ACC112 (cell line): ENCODE data around the gene EPHB1.

Experiments used
- H2AFZ ChIP-seq: fragments of 200-600 bp; sonication (generic); one replicate; pipeline ENCODE4 v1.6.0; 2017; ENCODE audit warnings: antibody characterized with exemption, low read length; ENCODE audit not compliant: unreplicated experiment
- H3K27ac ChIP-seq: fragments of 200-600 bp; sonication (generic); 2 replicates; pipeline ENCODE4 v1.5.1; 2014; ENCODE audit warnings: low read depth, mild to moderate bottlenecking, antibody characterized with exemption, low read length, moderate library complexity
- H3K27me3 ChIP-seq: fragments of 200-600 bp; sonication (generic); 2 replicates; pipeline ENCODE4 v1.6.1; 2014; ENCODE audit warnings: mild to moderate bottlenecking, antibody characterized with exemption, low read length, moderate library complexity, mixed read lengths; ENCODE audit not compliant: insufficient read depth
- H3K36me3 ChIP-seq: fragments of 200-600 bp; sonication (generic); 2 replicates; pipeline ENCODE4 v1.6.1; 2016; ENCODE audit warnings: mild to moderate bottlenecking, antibody characterized with exemption, low read length, moderate library complexity, mixed read lengths; ENCODE audit not compliant: insufficient read depth
- H3K4me1 ChIP-seq: fragments of 200-600 bp; sonication (generic); one replicate; pipeline ENCODE4 v1.6.1; 2016; ENCODE audit warnings: low read length, mixed read lengths; ENCODE audit not compliant: insufficient read depth, unreplicated experiment, control insufficient read depth
- H3K4me3 ChIP-seq: fragments of 200-600 bp; sonication (generic); 2 replicates; pipeline ENCODE4 v1.5.1; 2014; ENCODE audit warnings: mild to moderate bottlenecking, low read depth, low read length
- H3K79me2 ChIP-seq: fragments of 200-600 bp; sonication (generic); one replicate; pipeline ENCODE4 v1.6.0; 2016; ENCODE audit warnings: low read length; ENCODE audit not compliant: control insufficient read depth, unreplicated experiment, insufficient read depth

EPHB1 gene

GRCh38 chr3:135081451-135081850 is 286.4 kb downstream of the EPHB1 start:
- Histone ChIP-seq H3K4me3 (no peak overlapping the region), H3K36me3 (no peaks in the 10 kb centered on the region), H2AFZ (no peak overlapping the region), H3K27me3 (no peaks in the 10 kb centered on the region), H3K27ac (no peak overlapping the region), H3K4me1 (no peaks in the 10 kb centered on the region), H3K79me2 (no peaks in the 10 kb centered on the region)

GRCh38 chr3:135081856-135082434 is 286.9 kb downstream of the EPHB1 start:
- no peaks in the 10 kb centered on the region for H3K27me3 ChIP-seq
- no peak overlapping the region for H3K27ac ChIP-seq
- no peaks in the 10 kb centered on the region for H3K4me1 ChIP-seq
- H3K36me3 ChIP-seq: no peaks in the 10 kb centered on the region
- H3K4me3 ChIP-seq: no peak overlapping the region
- no peak overlapping the region for H2AFZ ChIP-seq
- no peaks in the 10 kb centered on the region for H3K79me2 ChIP-seq

DNA sequence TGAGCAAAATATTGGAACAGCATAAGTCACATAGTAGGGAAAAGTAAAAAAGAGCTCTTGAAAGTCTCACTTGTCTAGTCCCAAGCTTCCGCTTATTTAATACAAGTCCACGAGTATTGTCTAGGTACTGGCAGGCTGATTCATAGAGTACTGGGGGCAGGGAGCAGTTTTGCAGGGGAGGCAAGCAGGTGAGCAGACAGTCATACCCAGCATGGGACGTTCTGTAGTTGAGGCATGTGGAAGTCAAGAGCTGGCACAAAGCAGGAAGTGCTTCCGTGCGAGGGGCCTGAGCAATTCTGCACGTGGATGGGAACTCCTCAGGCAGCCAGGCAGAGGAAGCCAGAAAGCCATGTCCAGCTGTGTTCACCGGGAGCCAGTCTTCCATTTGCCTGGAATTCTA is 287.6 kb downstream of the EPHB1 start:
- Histone ChIP-seq H3K79me2 (no peaks in the 10 kb centered on the region), H3K4me1 (no peaks in the 10 kb centered on the region), H3K27me3 (no peaks in the 10 kb centered on the region), H3K4me3 (no peak overlapping the region), H3K27ac (no peak overlapping the region), H3K36me3 (no peaks in the 10 kb centered on the region), H2AFZ (no peak overlapping the region)

GRCh38 chr3:135083179-135083578 is 288.1 kb downstream of the EPHB1 start:
- H3K36me3 ChIP-seq: no peaks in the 10 kb centered on the region
- H3K4me1 ChIP-seq: no peaks in the 10 kb centered on the region
- H3K27ac ChIP-seq: no peak overlapping the region
- no peaks in the 10 kb centered on the region for H3K27me3 ChIP-seq
- H3K79me2 ChIP-seq: no peaks in the 10 kb centered on the region
- no peak overlapping the region for H2AFZ ChIP-seq
- H3K4me3 ChIP-seq: no peak overlapping the region

GRCh38 chr3:135083756-135084155 is 288.7 kb downstream of the EPHB1 start:
- H3K4me3 ChIP-seq: no peak overlapping the region
- H3K27ac ChIP-seq: no peak overlapping the region
- no peaks in the 10 kb centered on the region for H3K79me2 ChIP-seq
- no peaks in the 10 kb centered on the region for H3K27me3 ChIP-seq
- H3K36me3 ChIP-seq: no peaks in the 10 kb centered on the region
- no peaks in the 10 kb centered on the region for H3K4me1 ChIP-seq
- H2AFZ ChIP-seq: no peak overlapping the region

DNA sequence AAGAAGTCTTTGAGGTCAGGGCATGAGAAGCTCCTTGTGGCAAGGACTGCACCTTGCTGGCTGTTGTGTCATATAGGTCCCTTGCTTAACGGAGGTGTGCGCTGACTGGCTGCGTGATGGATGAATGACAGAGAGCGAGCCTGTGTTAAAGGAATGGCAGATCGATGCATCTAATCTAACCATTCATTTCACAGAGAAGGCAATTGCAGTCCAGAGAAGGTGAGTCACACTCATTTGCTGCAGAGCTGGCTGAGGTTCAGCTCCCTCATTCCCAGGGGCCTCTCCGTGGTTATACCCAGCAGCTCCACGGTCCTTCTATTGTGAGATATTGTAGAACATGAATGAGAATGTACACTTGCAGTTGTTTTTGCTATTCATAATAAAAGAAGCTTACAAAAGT is 289.3 kb downstream of the EPHB1 start:
- H3K4me1 ChIP-seq: no peaks in the 10 kb centered on the region
- no peaks in the 10 kb centered on the region for H3K27me3 ChIP-seq
- H2AFZ ChIP-seq: no peak overlapping the region
- H3K36me3 ChIP-seq: no peaks in the 10 kb centered on the region
- no peaks in the 10 kb centered on the region for H3K79me2 ChIP-seq
- no peak overlapping the region for H3K4me3 ChIP-seq
- H3K27ac ChIP-seq: no peak overlapping the region

- Histone ChIP-seq H2AFZ (no peak overlapping the region), H3K4me1 (no peaks in the 10 kb centered on the region), H3K27ac (no peak overlapping the region), H3K27me3 (no peaks in the 10 kb centered on the region), H3K79me2 (no peaks in the 10 kb centered on the region), H3K36me3 (no peaks in the 10 kb centered on the region), H3K4me3 (no peak overlapping the region)
Observed at GRCh38 chr3:135084976-135085375, 289.9 kb downstream of the EPHB1 start.

DNA sequence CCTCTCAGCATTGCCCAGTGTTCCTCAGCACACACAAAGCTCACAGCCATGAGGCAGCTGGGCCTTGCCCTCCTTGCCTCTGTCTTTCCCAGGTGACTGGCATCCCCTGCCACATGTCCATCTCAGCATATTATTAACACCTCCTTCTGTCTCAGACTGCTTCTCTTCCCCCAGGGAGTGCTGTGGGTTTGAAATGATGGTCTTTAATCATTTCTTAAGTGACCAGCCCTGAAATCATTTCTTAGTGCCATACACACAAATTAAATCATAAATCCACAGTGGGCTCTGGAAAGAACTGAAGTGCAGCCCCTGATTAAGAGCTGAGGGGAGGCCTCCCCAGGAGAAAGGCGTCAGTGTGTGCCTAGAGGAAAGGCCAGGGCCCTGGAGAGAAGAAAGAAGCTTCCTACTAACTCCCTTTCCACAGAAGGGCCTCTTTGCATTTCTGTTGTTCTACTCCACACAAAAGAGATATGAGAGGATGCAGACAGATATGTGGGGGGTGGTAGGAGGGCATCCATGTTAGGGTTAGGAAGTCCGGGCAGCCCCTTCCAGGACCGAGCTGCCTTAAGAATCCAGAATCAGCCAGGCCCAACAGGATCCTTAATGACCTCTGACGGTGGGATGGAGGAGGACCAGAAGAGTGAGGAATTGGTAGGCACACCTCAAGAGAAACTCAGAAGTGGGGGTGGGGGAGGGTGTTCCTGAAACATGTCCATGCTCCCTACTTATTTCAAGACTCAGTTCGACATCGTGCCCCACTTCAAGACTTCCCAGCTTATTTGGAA is 290.8 kb downstream of the EPHB1 start:
- H2AFZ ChIP-seq: no peak overlapping the region
- no peaks in the 10 kb centered on the region for H3K36me3 ChIP-seq
- no peak overlapping the region for H3K4me3 ChIP-seq
- H3K27ac ChIP-seq: no peak overlapping the region
- no peaks in the 10 kb centered on the region for H3K4me1 ChIP-seq
- H3K27me3 ChIP-seq: no peaks in the 10 kb centered on the region
- no peaks in the 10 kb centered on the region for H3K79me2 ChIP-seq

DNA sequence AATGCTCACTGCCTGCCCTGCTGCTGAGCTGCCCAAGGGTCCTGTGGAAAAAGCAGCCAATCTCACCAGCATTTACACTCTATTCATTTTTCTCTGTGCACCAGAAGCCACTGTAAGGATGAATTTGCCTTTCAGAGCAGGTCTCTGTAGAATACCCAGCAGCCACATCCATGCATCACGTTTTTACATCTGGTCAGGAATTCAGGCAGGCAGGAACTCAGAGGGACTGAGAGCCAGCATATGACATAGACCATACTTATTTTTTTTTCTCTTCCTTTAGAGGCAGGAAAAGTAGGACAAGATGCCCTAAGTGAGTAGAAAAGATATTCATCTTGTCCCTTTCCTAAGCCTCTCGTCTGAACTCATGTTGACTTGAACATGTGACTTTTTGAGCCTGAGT is 292.7 kb downstream of the EPHB1 start:
- Histone ChIP-seq H3K27me3 (no peaks in the 10 kb centered on the region), H3K79me2 (no peaks in the 10 kb centered on the region), H3K4me1 (no peaks in the 10 kb centered on the region), H3K27ac (no peak overlapping the region), H2AFZ (no peak overlapping the region), H3K36me3 (no peaks in the 10 kb centered on the region), H3K4me3 (no peak overlapping the region)

- Histone ChIP-seq H3K4me3 (no peak overlapping the region), H3K79me2 (no peaks in the 10 kb centered on the region), H3K4me1 (no peaks in the 10 kb centered on the region), H3K27me3 (no peaks in the 10 kb centered on the region), H3K36me3 (no peaks in the 10 kb centered on the region), H2AFZ (no peak overlapping the region), H3K27ac (no peak overlapping the region)
Observed at GRCh38 chr3:135089451-135089850, 294.4 kb downstream of the EPHB1 start.

- Histone ChIP-seq H3K27ac (no peak overlapping the region), H3K4me1 (no peaks in the 10 kb centered on the region), H3K4me3 (no peak overlapping the region), H3K79me2 (no peaks in the 10 kb centered on the region), H2AFZ (no peak overlapping the region), H3K27me3 (no peaks in the 10 kb centered on the region), H3K36me3 (no peaks in the 10 kb centered on the region)
Observed at GRCh38 chr3:135090020-135090717, 295.1 kb downstream of the EPHB1 start.
